GM21528 (cell line): ENCODE data around the gene FAM53B.
A peak's percentile ranks its signal among the peaks of the same experiment; 100 is the strongest.

ENCODE experiments used
- ATAC-seq: cut with Tn5 transposase; IDR thresholded peaks from one replicate; pipeline ENCODE4 v1.9.1; 2021; ENCODE audit warnings: mild to moderate bottlenecking, moderate library complexity; ENCODE audit not compliant: unreplicated experiment, low FRiP score

FAM53B gene

DNA sequence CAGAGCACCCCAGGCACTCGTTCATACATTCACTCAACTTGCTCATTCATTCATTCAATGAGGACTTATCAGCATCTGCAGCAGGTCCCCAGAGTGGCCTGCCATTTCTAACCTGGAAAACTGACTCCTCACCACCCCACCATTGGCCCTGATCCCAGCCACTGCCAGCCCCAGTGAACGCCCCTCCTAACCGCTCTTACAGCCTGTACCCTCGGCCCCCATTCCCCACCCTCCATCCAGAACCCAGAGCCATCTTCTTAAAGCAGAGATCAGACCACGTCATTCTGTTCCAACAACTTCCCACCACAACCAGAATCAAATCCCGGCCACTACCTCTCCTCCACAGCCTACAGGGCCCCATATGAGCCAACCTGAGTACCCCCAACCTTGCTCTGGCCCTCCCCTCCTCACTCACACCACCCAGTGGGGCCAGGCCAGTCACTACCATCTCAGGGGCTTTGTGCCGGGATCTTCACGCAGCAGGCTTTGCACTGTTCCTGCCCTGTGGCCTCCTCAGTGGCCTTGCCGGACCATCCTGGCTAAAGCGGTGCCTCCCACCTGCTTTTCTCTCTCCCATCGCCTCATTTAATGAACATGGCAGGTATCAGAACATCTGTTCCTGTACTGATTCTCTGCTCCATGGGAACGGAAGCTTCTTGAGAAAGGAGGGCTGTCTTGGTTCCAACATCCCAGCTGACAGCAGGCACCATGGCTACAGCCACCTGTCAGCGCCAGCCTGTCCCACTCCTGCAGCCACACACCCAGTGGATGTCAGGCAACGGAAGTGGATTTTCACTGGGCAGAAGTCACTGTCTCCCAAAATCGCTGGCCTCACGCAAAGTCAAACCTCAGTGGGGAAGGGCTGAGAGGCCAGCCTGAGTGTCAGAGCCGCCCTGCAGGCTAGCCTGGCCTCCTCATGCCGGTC is 45.4 kb downstream of the FAM53B start:
- no peak for ATAC-seq

DNA sequence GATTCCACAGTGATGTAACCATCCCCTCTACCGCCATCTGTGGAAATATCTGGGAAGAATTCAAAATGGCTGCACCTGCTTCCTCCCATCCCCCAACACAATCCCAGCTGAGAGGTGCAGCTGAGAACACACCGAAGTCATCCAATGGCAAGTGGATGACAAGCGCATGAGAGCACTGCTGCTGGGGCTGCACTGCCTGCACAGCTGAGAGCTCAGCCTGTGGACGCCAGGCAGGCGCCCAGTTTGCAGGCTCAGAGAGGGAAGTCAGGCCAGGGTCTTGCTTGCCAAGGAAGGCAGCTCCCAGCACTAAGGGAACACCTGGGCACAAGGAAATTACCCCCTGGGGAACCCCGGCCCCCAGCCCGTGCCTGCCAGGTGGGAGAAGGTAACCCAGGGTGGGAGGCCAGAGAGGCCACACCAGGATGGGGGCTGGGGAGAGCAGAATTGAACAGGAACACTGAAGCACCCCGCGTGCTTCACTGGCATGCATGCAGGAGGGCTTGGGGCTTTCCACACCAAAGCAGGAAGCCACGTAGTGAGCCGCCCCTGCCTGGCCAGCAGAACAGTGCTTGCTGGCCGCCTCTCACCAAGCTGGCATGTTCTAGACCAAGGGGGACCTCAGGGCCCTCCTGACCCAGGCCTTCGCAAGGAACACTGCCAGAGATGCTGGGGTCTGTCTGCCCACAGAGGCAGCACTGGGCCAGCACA is 46.2 kb downstream of the FAM53B start:
- ATAC-seq, result no peak

DNA sequence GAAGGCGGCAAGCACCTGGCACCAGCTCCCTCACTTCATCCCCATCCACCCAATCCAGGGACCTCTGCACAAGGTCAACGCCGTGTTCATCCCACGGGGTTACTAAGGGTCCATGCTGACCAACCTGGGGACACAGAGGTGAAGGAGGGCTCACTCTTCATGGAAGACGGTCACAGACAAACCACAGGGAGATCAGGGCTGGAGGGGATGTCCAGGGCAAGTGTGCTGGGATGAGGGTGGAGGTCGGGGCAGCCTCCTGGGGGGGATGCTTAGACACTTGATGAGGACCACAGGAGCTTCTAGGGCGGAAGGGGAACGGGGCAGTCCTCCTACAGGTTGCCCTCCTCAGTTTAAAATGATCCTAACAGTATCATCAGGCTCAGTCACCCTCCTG is 46.7 kb downstream of the FAM53B start:
- ATAC-seq, result no peak

DNA sequence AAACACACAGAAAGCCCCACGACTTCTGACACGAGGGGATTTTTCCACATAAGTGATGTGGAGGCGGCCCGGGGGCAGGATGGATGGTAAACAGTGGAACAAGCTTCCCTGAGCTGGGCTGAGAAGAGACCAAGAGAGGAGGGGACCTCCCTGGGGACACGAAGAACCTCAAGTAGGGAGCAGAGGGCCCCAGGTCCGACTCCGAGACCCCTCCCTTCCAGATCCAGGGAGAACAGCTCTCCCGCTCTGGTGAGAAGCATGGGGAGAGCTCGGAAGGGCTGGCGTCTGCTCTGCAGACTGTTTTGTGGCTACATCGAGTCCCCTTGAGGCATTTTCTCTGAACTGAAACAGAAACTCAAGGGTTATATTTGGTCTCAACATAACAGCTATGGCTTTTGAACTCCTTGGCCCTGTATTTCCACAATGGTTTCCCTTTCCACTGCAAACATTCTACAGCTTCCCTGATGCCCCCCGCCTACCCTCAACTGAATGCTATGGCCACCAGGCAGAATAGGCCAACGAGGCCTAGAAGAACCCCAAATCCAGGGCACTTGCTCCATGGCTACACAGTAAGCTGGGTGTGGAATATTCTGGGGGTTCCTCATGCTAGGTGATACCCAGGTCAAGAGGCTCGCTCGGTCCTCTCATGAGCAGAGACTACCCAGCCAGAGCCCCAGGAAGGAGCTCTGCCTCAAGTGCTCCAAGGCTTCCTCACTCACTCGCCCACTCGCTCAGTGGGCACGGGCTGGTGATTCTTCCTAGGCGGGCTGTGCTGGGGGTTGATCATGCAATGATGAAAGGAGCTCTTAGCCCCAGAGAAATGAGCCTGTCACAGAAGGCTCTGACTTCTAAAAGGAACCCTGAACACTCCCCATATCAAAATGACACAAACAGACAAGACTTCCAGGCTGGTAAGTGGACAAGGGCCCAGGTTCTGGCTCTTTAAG is 47.5 kb downstream of the FAM53B start:
- peak; percentile 67 for ATAC-seq

DNA sequence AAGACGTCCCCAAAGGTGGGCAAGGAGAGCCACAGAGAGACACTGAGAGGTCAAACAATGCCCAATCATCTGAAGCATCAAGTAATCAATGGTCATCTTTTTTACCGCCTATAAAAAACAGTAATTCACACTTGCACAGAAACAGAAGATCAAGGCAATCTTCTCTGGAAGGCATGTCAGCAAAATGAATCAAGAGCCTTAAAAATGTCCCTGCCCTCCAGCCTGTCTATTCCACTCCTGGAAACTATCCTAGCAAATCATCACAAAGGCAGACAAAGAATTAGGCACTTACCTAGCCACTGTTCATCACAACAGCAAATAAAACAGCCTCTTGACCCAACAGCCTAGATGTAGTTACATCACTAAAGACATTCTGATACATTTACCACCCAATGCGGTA is 48.9 kb downstream of the FAM53B start:
- no peak for ATAC-seq

DNA sequence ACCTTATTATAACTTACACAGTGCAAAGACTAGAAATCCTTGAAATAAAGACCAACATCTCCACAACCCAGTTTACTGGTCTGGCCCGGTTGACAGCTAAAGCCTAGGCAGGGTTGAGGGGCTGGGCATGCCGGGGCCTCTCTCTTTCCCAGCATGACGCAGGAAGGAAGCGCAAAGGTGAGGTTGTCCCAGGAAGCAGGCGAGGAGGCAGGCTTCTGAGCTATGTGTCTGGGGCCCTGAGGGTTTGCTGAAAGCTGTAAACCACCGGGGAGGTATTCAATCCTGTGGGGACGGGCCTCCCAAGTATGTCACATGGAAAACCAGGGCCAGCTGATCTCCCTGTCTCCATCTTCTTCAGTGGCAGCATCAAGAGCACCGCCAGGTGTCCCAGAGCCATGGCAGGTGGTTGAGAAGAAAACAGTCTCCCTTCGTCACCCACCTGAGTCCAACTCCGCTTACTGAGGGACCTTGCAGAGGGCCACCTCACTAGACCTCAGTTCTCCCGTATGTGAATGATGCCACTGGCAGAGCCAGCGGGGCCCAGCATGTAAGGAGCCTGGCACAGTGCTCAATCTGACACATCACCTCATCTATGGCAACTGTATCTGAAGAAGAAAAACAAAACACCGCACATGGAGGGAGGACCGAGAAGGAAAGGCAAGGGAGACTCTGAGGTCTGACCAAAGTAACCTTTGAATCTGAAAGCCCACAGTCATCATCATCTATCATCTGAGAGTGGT is 49.5 kb downstream of the FAM53B start:
- ATAC-seq, result no peak

DNA sequence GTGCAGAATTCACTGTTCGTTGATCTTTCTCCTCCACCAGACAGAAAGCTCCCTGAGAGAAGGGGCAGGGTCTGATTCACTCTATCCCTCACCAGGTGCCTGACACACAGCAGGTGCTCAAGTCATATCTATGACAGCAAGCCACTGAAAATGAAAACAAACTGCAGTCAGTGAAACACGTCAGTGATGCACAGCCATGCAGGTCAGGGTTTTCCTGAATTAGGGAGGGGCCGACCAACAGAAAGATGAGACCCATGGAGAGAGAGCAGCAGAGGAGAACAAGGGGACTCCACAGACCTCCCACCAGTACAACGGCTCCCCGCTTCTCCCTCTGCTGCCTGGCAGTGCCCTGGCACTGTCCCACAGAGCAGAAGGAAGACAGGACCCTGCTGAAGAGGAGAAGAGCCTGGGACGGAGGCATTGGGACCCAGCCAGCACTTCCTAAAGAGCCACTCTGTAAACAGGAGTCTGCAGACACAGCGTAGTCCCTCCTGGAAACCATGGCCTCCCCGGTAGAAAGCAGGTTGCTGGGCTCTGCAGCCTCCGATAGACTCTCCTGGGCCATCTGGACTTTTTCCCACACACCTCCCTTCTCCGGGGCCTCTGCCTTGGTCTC is 50.3 kb downstream of the FAM53B start:
- ATAC-seq, result no peak

DNA sequence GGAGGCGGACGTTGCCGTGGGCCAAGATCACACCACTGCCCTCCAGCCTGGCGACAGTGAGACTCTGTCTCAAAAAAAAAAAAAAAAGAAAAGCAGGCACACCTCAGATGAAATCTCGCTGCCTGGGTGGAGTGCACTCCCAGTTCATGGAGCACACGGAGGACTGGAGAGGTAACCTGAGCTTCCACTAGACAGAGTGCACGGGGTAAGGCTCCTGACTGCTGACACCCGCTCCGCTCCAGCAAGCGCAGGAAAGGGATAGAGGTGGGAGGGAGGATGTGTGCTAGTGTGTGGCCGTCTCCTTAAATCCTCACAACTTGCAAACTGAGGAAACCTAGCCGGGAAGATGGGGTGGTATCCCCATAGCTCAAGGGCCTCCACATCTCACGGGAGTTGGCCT is 50.8 kb downstream of the FAM53B start:
- no peak for ATAC-seq

DNA sequence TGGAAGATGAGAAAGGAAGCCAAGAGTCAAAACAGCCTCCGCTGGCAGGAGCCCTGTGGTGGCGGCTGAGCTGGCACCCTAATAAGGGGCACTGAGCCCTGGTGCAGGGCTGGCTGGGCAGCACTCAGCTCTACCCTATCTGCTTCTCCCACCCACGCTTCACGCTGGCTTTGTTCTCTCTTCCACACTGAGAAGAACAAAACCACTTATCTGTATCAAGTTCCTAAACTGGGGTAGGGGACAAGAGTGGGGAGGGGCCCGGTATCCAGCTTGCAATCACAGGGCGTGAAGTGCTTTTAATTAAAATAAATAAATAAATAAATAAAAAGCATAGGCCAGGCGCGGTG is 52.1 kb downstream of the FAM53B start:
- ATAC-seq, result no peak

DNA sequence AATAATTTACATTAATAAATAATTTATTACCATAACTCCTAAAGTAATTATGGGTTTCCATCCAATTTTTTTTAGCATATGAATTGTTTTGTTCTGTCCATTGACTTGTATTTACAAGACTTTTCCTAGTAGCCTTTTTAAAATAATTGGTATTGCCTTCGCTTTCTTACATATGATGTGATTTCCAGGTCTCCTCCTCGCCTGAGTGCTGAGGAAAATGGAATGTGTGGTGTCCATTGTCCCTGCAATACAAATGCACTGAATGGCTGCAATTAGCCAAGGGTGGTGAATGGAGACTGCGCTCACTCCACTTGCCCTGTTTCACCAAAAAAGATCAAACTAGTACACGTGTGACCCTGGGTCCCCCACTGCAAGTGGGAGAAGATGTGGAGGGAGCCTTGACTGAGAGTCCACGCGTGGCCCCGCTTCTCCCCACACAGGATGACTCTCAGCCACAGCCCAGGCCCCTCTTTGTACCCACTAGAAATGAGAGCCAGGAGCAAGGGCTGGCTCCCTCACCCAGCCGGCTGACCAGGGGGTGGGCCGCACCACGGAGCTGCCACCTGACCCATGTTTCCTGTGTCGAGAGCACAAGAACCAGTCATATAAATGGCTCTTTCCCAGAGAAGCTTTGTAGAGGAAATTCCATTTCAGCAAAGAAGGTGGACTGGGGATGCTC is 52.6 kb downstream of the FAM53B start:
- ATAC-seq, result no peak

DNA sequence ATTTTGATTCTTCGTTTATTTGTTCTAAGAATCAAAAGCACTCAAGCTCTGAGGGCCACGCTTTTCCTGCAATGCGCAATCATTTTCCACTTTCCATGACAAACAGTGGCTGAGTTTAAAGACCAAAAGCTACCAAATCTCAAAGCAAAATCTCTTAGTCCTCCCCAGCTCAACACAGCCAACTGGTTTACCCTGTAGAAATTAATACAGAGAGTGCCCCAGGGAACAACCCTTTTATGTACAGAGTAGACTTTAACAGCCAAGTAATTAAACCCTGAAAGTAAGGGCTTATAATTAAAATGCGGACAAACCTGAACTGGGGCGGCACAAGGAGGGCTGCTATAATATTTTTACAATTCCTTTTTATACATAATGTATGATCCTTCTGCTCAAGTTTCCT is 53.2 kb downstream of the FAM53B start:
- no peak for ATAC-seq

DNA sequence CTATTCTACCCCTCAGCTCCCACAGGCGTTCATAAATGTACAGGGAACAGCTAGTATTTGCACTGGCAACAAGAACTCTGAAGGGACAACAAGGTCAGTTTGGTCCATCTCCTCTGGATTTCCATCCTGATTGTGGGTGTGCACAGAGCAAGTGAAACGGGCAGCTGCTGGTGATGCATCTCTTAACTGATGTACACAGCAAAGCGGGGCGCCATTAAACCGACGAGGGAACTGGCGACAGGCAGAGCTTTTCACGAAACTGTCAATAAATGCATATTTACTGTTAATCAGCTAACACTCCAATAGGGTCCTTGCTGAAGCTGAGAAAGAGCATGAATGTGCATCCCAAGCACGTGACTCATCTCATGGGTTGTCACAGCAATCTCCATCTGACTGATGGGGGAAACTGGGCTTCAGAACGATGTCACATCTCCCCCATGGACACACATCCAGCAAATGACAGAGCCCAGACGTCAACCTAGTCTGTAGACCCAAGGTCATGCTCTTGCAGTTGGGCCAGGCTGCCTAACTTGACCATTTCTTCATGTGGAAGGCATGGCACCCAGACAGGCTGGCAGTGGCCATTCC is 54.2 kb downstream of the FAM53B start:
- ATAC-seq, result no peak

DNA sequence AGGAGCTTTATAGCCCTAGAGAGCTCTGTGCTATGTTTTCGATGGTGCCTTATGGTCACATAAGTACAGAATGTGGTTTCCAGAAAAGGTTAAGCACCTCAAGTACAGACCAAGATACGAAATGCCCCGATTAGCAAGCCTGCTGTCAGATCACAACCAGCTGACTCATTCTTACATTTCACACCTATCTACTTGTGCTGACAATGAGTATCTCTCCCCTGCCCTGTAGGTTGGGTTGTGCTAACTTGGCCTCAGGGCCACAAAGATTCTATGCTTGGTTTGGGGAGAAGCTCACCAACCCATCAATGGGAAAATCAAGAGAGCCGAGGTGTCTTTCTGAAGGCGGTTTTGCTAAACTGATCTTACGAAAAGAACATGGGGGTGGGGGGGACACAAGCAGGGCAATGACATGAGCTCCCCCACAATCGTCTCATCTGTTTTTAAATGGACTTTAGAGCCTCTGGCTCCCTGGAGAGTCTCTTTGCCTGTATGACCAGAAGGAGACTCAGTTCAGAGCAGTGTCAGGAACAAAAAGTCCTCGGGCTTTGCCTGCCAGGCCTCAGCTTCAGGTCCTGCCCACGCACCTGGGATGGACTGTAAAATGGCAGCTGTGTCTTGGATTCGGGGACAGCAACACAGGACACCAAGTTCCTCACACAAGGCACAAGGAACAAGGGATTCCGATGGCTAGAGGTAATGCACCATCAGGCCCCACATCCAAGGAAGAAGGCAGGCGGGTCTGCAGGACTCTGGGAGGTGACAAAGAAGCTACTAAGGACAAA is 55.1 kb downstream of the FAM53B start:
- ATAC-seq, result peak; percentile 94

DNA sequence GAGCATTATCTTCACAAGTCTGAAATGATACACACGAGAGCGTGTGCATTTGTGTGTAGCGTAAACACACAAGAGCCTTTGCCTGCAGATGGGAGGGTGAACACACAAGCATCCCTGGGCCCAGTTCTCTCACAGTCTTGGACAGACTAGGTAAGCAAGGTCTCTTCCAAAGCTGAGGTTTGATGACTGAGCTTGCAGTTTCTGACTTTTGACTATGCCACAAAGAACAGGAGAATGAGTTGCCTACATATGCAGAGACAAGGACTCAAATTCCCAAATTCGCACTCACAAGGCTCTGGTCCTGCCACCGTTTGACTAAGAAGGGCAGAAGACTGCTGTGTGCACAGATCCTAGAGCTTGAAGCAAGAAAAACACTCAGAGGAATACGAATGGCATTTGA is 55.8 kb downstream of the FAM53B start:
- ATAC-seq, result peak; percentile 2

DNA sequence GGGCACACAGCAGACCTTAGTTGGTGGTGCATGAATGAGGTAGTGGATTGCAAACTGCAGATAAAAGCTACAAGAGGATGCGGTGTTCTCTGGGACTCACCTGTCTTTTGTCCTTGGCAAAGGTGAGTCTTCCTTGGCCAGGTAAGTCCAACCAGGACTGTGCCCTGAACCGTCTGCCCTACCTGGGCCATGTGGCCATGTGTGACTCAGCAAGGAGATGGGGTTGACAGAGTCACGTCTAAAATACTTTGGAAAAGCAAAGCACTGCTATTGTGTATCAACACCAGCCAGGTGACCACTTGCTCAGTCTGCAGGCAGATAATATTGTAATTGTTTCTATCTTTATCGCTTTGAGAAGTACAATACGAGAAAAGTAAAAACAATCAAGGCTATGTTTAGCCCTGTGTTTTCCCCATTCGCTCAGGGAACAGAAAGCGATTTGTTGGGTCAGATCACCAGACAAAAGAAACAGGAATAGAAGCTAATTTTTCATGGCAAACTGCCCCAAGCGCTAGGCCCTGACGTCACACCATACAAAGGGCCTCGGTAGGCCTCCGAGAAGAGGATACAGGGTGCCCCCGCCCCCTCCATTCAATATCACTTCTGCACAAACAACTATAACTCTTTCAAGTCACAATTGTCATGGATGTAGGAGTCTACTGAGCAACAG is 57.3 kb downstream of the FAM53B start:
- no peak for ATAC-seq

DNA sequence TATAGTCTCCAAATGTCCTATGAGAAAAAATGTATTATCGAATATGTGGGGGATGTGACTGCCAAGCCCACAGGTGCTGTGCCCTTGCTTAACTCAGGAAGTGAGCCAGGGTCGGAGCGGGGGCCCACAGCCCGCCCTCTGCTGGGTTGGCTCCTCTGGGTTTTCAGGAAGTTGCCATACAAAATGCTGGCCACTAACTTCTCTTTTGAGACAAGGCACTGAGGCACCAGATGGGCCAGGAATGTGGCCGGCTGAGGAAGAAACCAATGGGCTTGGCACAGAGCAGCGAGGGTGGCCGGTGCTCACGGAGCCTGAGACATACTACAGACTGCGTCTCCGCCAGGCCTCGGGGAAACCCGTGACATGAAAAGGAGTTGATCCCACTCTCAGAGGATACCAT is 58.9 kb downstream of the FAM53B start:
- no peak for ATAC-seq

DNA sequence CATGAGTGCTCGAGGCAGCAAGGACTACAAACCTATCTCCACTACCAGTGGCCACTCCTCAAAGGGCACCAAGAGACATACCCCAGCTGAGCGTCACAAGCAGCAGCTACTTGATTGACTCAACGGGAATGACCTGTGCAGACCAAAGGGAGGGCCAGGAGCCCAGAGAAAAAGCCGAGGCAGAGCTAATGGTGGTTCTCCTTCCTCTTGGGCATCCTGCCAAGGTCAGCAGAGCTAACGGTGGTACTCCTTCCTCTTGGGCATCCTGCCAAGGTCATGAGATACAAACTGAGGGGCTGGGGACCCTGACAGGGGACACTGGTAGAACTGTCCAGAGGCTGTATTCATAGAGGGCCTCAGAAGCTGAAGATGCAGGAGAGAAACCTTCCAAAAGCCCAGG is 60.4 kb downstream of the FAM53B start:
- ATAC-seq, result no peak
